ENCODE measurements around the gene CMC2. TPM values are rescaled to one million over a fixed set of nuclear protein-coding genes. Genes with fewer than 3 reads are reported as not detected.

Gene CMC2
- total RNA-seq, 1 experiment from 2014 or later = 89.5 TPM

GRCh38 chr16:80968386-80969113 lies 38.1 kb downstream of the CMC2 start:
- no TSS peak for BruUV-seq (replicated peaks)
- Histone ChIP-seq H3K36me3 (ENCODE audit: low read depth) (0 out of 2 replicates have a peak, but pooled peaks cover 6% of the 10 kb centered on the region), H3K4me1 (replicated peaks; ENCODE audit: insufficient read depth) (no peaks in the 10 kb centered on the region), H3K9me3 (ENCODE audit: insufficient read depth, low read depth) (no peaks in the 10 kb centered on the region), H4K20me1 (ENCODE audit: insufficient read depth) (no peaks in the 10 kb centered on the region), H2AFZ (no peak overlapping the region), H3K4me3 (no peak overlapping the region), H3K27me3 (ENCODE audit: insufficient read depth, low read depth) (no peaks in the 10 kb centered on the region), H3K27ac (no peak overlapping the region), H3F3A (ENCODE audit: insufficient read depth, low read depth) (no peaks in the 10 kb centered on the region), H3K4me2 (no peak overlapping the region), H3K79me2 (ENCODE audit: low read depth) (no peaks in the 10 kb centered on the region), H3K9me2 (ENCODE audit: insufficient read depth) (no peaks in the 10 kb centered on the region)
- CTCF ChIA-PET = interaction anchor here (0.7 kb wide), 1 partner anchor 12 kb away, joined by 3 read pairs; no protein-coding TSS in a partner anchor
- no peak for DNase-seq
- POLR2A ChIA-PET (ENCODE audit: unreplicated experiment) = no interaction called here
- TF ChIP-seq CTCF (conservative IDR thresholded peaks at IDR 0.05) (no peak), EZH2 (IDR thresholded peaks at IDR 0.05; ENCODE audit: low read depth) (no peak)
- intact Hi-C loops (cut with micrococcal nuclease; ENCODE audit: unreplicated experiment) = no loop called here

- Histone ChIP-seq H3K9me2 (ENCODE audit: insufficient read depth) (no peaks in the 10 kb centered on the region), H2AFZ (no peak overlapping the region), H3K4me2 (no peak overlapping the region), H3K4me1 (replicated peaks; ENCODE audit: insufficient read depth) (no peaks in the 10 kb centered on the region), H4K20me1 (ENCODE audit: insufficient read depth) (no peaks in the 10 kb centered on the region), H3K27ac (no peak overlapping the region), H3K79me2 (ENCODE audit: low read depth) (no peaks in the 10 kb centered on the region), H3K9me3 (ENCODE audit: insufficient read depth, low read depth) (no peaks in the 10 kb centered on the region), H3K27me3 (ENCODE audit: insufficient read depth, low read depth) (no peaks in the 10 kb centered on the region), H3K36me3 (ENCODE audit: low read depth) (0 out of 2 replicates have a peak, but pooled peaks cover 6% of the 10 kb centered on the region), H3K4me3 (no peak overlapping the region), H3F3A (ENCODE audit: insufficient read depth, low read depth) (no peaks in the 10 kb centered on the region)
- ChIA-PET CTCF (no interaction called here), POLR2A (ENCODE audit: unreplicated experiment) (no interaction called here)
- no peak for DNase-seq
- intact Hi-C loops (cut with micrococcal nuclease; ENCODE audit: unreplicated experiment) = no loop called here
- no TSS peak for BruUV-seq (replicated peaks)
- TF ChIP-seq EZH2 (IDR thresholded peaks at IDR 0.05; ENCODE audit: low read depth) = no peak
- TF ChIP-seq CTCF (conservative IDR thresholded peaks at IDR 0.05) = no peak
These were observed 40.1 kb downstream of the CMC2 start for GRCh38 chr16:80966617-80967016.

GRCh38 chr16:80964351-80964750 lies 42.3 kb downstream of the CMC2 start:
- Histone ChIP-seq H3K4me2 (no peak overlapping the region), H3F3A (ENCODE audit: insufficient read depth, low read depth) (no peaks in the 10 kb centered on the region), H3K4me1 (replicated peaks; ENCODE audit: insufficient read depth) (no peaks in the 10 kb centered on the region), H3K9me2 (ENCODE audit: insufficient read depth) (no peaks in the 10 kb centered on the region), H3K27ac (no peak overlapping the region), H2AFZ (no peak overlapping the region), H3K4me3 (no peak overlapping the region), H3K27me3 (ENCODE audit: insufficient read depth, low read depth) (no peaks in the 10 kb centered on the region), H3K79me2 (ENCODE audit: low read depth) (no peaks in the 10 kb centered on the region), H3K9me3 (ENCODE audit: insufficient read depth, low read depth) (no peaks in the 10 kb centered on the region), H3K36me3 (ENCODE audit: low read depth) (no peaks in the 10 kb centered on the region), H4K20me1 (ENCODE audit: insufficient read depth) (no peaks in the 10 kb centered on the region)
- ChIA-PET POLR2A (ENCODE audit: unreplicated experiment) (no interaction called here), CTCF (no interaction called here)
- TF ChIP-seq EZH2 (IDR thresholded peaks at IDR 0.05; ENCODE audit: low read depth) (no peak), CTCF (conservative IDR thresholded peaks at IDR 0.05) (no peak)
- no peak for DNase-seq
- BruUV-seq (replicated peaks) = no TSS peak
- intact Hi-C loops (cut with micrococcal nuclease; ENCODE audit: unreplicated experiment) = no loop called here

Measured in PC-9 (cell line).